Hepatocyte (in vitro differentiated cells): ENCODE results near the gene NUB1. TPM values are rescaled to one million over a fixed set of nuclear protein-coding genes. Genes with fewer than 3 reads are reported as not detected.

Experiments
- DNase-seq: peaks from one replicate; pipeline ENCODE4 v3.0.0-alpha.2; 2016; ENCODE audit warnings: low spot score
- H2AFZ ChIP-seq: fragments of 200-600 bp; sonication (generic); 2 replicates; pipeline ENCODE4 v1.6.0; 2016; ENCODE audit warnings: antibody characterized with exemption, mild to moderate bottlenecking
- H3K27ac ChIP-seq: fragments of 200-600 bp; sonication (generic); 2 replicates; pipeline ENCODE4 v1.5.1; 2016; ENCODE audit warnings: mild to moderate bottlenecking
- H3K27me3 ChIP-seq: fragments of 200-600 bp; sonication (generic); 2 replicates; pipeline ENCODE4 v1.6.1; 2016
- H3K36me3 ChIP-seq: fragments of 200-600 bp; sonication (generic); replicated peaks from 2 replicates; pipeline ENCODE4 v1.5.1; 2016; ENCODE audit warnings: low read depth; ENCODE audit not compliant: insufficient read depth
- H3K4me1 ChIP-seq: fragments of 200-600 bp; sonication (generic); 2 replicates; pipeline ENCODE4 v1.5.1; 2016; ENCODE audit warnings: mild to moderate bottlenecking, moderate library complexity; ENCODE audit not compliant: insufficient read depth
- H3K4me2 ChIP-seq: fragments of 200-600 bp; sonication (generic); 2 replicates; pipeline ENCODE4 v1.6.0; 2016
- H3K4me3 ChIP-seq: fragments of 200-600 bp; sonication (generic); 2 replicates; pipeline ENCODE4 v1.5.1; 2016; ENCODE audit warnings: mild to moderate bottlenecking
- H3K79me2 ChIP-seq: fragments of 200-600 bp; sonication (generic); 2 replicates; pipeline ENCODE4 v1.6.0; 2017; ENCODE audit warnings: mild to moderate bottlenecking
- H3K9me2 ChIP-seq: fragments of 200-600 bp; sonication (generic); replicated peaks from 2 replicates; pipeline ENCODE4 v1.6.0; 2017; ENCODE audit warnings: mild to moderate bottlenecking; ENCODE audit not compliant: insufficient read depth
- H3K9me3 ChIP-seq: fragments of 200-600 bp; sonication (generic); 2 replicates; pipeline ENCODE4 v1.5.1; 2016; ENCODE audit warnings: low read depth, mild to moderate bottlenecking
- H4K20me1 ChIP-seq: fragments of 200-600 bp; sonication (generic); 2 replicates; pipeline ENCODE4 v1.6.0; 2016; ENCODE audit warnings: mild to moderate bottlenecking; ENCODE audit not compliant: insufficient read depth, poor library complexity, severe bottlenecking
- CTCF ChIP-seq: fragments of 200-600 bp; sonication (generic); IDR thresholded peaks from 2 replicates; pipeline ENCODE4 v1.5.1; 2016; ENCODE audit warnings: antibody characterized with exemption, mild to moderate bottlenecking; ENCODE audit not compliant: poor library complexity
- EZH2 ChIP-seq: fragments of 200-600 bp; sonication (generic); IDR thresholded peaks from 2 replicates; pipeline ENCODE4 v1.6.1; 2016; ENCODE audit warnings: antibody characterized with exemption, mild to moderate bottlenecking, borderline replicate concordance
- EZH2phosphoT487 ChIP-seq: fragments of 200-600 bp; sonication (generic); IDR thresholded peaks from one replicate; pipeline ENCODE4 v1.6.1; 2018; ENCODE audit warnings: antibody characterized with exemption, mild to moderate bottlenecking, low read depth, moderate library complexity; ENCODE audit not compliant: unreplicated experiment, severe bottlenecking
- WGBS: methylation state at CpG from one replicate; pipeline ENCODE4 v1.1.6; 2016; ENCODE audit warnings: low lambda C conversion rate; ENCODE audit errors: missing lambda C conversion rate; 5-methylcytosine and 5-hydroxymethylcytosine counted together
- polyA plus RNA-seq: library from polyadenylated mRNA; unstranded; fragments of >200 nt; fragmentation: Nextera tagmentation; extraction: Ambion mirVana; gene quantifications from 2 replicates; pipeline ENCODE4 v1.2.1, GENCODE V29; 2016
- total RNA-seq: library from RNA; depleted of rRNA; stranded (reverse); fragments of >200 nt; gene quantifications from 2 replicates; pipeline ENCODE4 v1.2.3, GENCODE V29; 2014

NUB1 gene
- total and polyA plus RNA-seq, 2 experiments from 2014 or later = 28.4 to 38.6 TPM

- H3K9me3 ChIP-seq = no peaks in the 10 kb centered on the region
Measured at GRCh38 chr7:151386301-151387160, 44.9 kb downstream of the NUB1 start.

GRCh38 chr7:151387161-151388006 lies 45.8 kb downstream of the NUB1 start:
- no peaks in the 10 kb centered on the region for H4K20me1 ChIP-seq
- DNase-seq = no peak
- H3K9me2 ChIP-seq = no peaks in the 10 kb centered on the region
- H2AFZ ChIP-seq = no peak overlapping the region
- no peak for TF ChIP-seq EZH2phosphoT487
- TF ChIP-seq EZH2 = no peak
- no peak for TF ChIP-seq CTCF
- no peaks in the 10 kb centered on the region for H3K9me3 ChIP-seq
- H3K79me2 ChIP-seq = no peaks in the 10 kb centered on the region
- H3K27me3 ChIP-seq = peaks cover 20% of the 10 kb centered on the region
- H3K27ac ChIP-seq = no peak overlapping the region
- H3K36me3 ChIP-seq = no peaks in the 10 kb centered on the region
- H3K4me1 ChIP-seq = no peaks in the 10 kb centered on the region
- WGBS = 94% methylated on average over 14 of the region's 24 CpGs
- H3K4me2 ChIP-seq = no peak overlapping the region
- H3K4me3 ChIP-seq = no peak overlapping the region

More at GRCh38 chr7:151386301-151387160, 44.9 kb downstream of the NUB1 start:
- peaks cover 7% of the 10 kb centered on the region for H3K4me1 ChIP-seq
- no peaks in the 10 kb centered on the region for H3K79me2 ChIP-seq
- WGBS = 88% methylated on average over 16 of the region's 16 CpGs
- no peaks in the 10 kb centered on the region for H3K9me2 ChIP-seq
- no peak overlapping the region for H3K4me3 ChIP-seq
- no peaks in the 10 kb centered on the region for H4K20me1 ChIP-seq
- H3K36me3 ChIP-seq = no peaks in the 10 kb centered on the region
- TF ChIP-seq EZH2phosphoT487 (no peak), EZH2 (no peak), CTCF (no peak)
- H3K27ac ChIP-seq = no peak overlapping the region
- no peak overlapping the region for H3K4me2 ChIP-seq
- no peak for DNase-seq
- H2AFZ ChIP-seq = no peak overlapping the region
- peaks cover 29% of the 10 kb centered on the region for H3K27me3 ChIP-seq

GRCh38 chr7:151388007-151388297 lies 46.3 kb downstream of the NUB1 start:
- no peaks in the 10 kb centered on the region for H3K9me2 ChIP-seq
- no peaks in the 10 kb centered on the region for H3K36me3 ChIP-seq
- H3K27me3 ChIP-seq = peaks cover 15% of the 10 kb centered on the region
- no peaks in the 10 kb centered on the region for H4K20me1 ChIP-seq
- H3K9me3 ChIP-seq = no peaks in the 10 kb centered on the region
- H3K4me1 ChIP-seq = no peaks in the 10 kb centered on the region
- no peak overlapping the region for H3K4me3 ChIP-seq
- no peak for DNase-seq
- WGBS = 93% methylated on average over 8 of the region's 8 CpGs
- TF ChIP-seq CTCF (no peak), EZH2 (no peak), EZH2phosphoT487 (no peak)
- no peak overlapping the region for H2AFZ ChIP-seq
- H3K79me2 ChIP-seq = no peaks in the 10 kb centered on the region
- no peak overlapping the region for H3K27ac ChIP-seq
- no peak overlapping the region for H3K4me2 ChIP-seq
